ENCODE measurements around the gene AEBP2. TPM values are rescaled to one million over a fixed set of nuclear protein-coding genes. Genes with fewer than 3 reads are reported as not detected.
"Not testable (repeated sequence)": the region's sequence is repeated elsewhere in the genome, so short reads cannot be mapped to it uniquely, and the experiment has no call there.

Gene AEBP2
- total RNA-seq, 2 experiments from 2014 or later: 48.8 to 50.6 TPM

DNA sequence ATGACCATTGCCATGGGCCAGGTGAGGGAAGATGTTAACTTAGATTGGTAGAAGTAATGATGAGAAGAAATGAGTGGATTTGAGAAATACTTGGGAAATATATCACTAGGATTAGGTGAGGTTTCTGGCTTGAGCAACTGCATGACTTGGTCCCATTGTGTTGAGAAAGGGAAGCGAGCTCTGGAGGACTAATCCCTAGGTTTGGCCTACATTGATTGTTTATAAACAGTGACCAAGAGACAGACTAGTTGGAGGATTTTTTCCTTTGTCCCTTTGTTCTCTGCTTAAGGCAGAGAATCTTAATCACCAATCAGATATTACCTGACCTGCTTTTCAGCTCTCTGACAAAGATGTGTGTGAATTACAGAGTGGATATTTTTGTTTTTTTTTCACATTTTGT is 100.5 kb downstream of the AEBP2 start:
- no peak overlapping the region for H3K27ac Mint-ChIP-seq
- no peak overlapping the region for H3K4me3 Mint-ChIP-seq
- ChIA-PET CTCF (no interaction called here), POLR2A (no interaction called here)
- H3K9me3 Mint-ChIP-seq: peaks cover 17% of the 10 kb centered on the region
- H3K27me3 Mint-ChIP-seq: no peaks in the 10 kb centered on the region
- peaks cover 13% of the 10 kb centered on the region for H3K4me1 Mint-ChIP-seq
- H3K36me3 Mint-ChIP-seq (ENCODE audit: low read depth): peaks cover 24% of the 10 kb centered on the region
- no peak for DNase-seq

DNA sequence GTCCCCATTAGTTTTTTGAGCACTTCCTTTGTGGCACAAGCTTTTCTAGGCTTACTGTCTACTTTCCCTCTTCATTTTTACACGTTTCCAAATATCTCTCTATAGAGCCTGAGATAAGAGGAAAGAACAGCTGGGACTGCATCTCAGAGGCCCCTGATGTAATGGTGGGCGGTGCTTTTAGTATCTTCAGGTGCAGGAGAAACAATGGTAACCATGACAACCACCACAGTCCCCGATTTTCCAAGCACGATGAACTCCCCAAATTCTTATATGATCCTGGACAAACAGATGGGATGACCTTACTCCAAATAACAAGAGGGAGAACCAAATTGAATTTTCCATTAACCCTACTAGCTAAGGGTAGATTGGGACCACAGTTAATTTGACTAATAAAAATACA is 103.3 kb downstream of the AEBP2 start:
- Mint-ChIP-seq H3K27me3 (no peaks in the 10 kb centered on the region), H3K9me3 (peaks cover 2% of the 10 kb centered on the region), H3K4me3 (no peak overlapping the region), H3K4me1 (peaks cover 5% of the 10 kb centered on the region), H3K27ac (no peak overlapping the region), H3K36me3 (ENCODE audit: low read depth) (peaks cover 8% of the 10 kb centered on the region)
- CTCF ChIA-PET: interaction anchor here (1.0 kb wide), 1 partner anchor 12 kb away, joined by 3 read pairs; no protein-coding TSS in a partner anchor
- POLR2A ChIA-PET: no interaction called here
- no peak for DNase-seq

DNA sequence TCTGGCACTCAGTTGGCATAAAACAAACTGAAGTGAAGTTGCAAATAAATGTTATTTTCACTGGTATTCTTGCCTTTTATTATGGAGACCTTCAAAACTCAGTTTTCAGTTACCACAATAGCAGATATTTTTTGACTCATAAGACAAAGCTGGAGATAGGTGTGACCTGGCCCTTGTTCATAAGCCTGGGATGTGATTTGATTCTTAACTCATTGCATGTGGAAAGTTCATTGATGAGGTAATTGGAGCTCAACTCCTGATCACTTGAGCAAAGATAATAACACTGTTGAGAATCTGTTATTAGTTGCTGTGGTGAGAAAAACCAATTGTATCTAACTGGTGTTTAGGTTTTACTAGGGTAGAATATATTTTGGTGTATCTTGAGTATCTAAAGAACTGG is 105.1 kb downstream of the AEBP2 start:
- peaks cover 8% of the 10 kb centered on the region for H3K36me3 Mint-ChIP-seq (ENCODE audit: low read depth)
- H3K9me3 Mint-ChIP-seq: peaks cover 2% of the 10 kb centered on the region
- H3K4me3 Mint-ChIP-seq: no peak overlapping the region
- ChIA-PET POLR2A (no interaction called here), CTCF (no interaction called here)
- no peak for DNase-seq
- H3K4me1 Mint-ChIP-seq: peaks cover 5% of the 10 kb centered on the region
- no peak overlapping the region for H3K27ac Mint-ChIP-seq
- H3K27me3 Mint-ChIP-seq: no peaks in the 10 kb centered on the region

DNA sequence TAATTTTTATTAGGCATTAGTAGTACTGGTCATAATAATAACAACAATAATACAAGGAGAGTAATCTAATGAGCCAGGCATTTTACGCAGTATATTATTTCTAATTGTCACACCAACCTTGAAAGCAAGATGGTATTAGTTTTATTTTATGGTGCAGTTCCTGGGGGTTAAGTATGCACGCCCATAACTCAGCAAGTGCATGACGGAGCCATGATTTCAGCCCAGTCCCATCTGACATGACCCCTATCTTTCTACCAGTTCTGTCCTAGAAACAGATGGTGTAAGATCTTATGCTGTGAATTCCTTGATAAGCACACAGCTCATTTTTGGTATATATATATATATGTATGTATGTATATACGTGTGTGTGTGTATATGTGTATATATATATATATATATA is 106.0 kb downstream of the AEBP2 start:
- no peaks in the 10 kb centered on the region for H3K27me3 Mint-ChIP-seq
- POLR2A ChIA-PET: no interaction called here
- peaks cover 8% of the 10 kb centered on the region for H3K36me3 Mint-ChIP-seq (ENCODE audit: low read depth)
- H3K9me3 Mint-ChIP-seq: peaks cover 2% of the 10 kb centered on the region
- no peak overlapping the region for H3K27ac Mint-ChIP-seq
- DNase-seq: no peak
- CTCF ChIA-PET: no interaction called here
- peaks cover 5% of the 10 kb centered on the region for H3K4me1 Mint-ChIP-seq
- no peak overlapping the region for H3K4me3 Mint-ChIP-seq

DNA sequence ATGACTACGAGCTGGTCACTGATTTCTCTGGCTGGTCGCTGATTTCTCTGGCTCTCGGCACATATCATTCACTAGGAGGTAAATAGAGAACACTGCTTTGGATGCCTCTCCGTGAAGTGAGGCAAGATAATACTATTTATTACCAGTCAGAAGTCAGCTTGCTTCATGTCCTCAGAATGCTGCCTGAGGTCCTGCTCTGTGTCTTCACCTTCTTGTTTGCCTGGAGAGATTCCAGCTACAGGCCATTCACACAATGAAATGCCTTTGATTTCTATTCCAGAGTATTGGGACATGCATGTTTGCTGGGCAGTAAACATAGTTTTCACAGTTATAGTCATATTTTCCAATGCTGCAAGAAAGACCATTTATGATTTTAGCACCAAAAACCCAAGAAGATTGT is 106.7 kb downstream of the AEBP2 start:
- H3K27ac Mint-ChIP-seq: no peak overlapping the region
- DNase-seq: no peak
- H3K36me3 Mint-ChIP-seq (ENCODE audit: low read depth): peaks cover 8% of the 10 kb centered on the region
- H3K9me3 Mint-ChIP-seq: peaks cover 2% of the 10 kb centered on the region
- no peak overlapping the region for H3K4me3 Mint-ChIP-seq
- CTCF ChIA-PET: no interaction called here
- H3K4me1 Mint-ChIP-seq: peaks cover 6% of the 10 kb centered on the region
- H3K27me3 Mint-ChIP-seq: no peaks in the 10 kb centered on the region
- POLR2A ChIA-PET: no interaction called here

DNA sequence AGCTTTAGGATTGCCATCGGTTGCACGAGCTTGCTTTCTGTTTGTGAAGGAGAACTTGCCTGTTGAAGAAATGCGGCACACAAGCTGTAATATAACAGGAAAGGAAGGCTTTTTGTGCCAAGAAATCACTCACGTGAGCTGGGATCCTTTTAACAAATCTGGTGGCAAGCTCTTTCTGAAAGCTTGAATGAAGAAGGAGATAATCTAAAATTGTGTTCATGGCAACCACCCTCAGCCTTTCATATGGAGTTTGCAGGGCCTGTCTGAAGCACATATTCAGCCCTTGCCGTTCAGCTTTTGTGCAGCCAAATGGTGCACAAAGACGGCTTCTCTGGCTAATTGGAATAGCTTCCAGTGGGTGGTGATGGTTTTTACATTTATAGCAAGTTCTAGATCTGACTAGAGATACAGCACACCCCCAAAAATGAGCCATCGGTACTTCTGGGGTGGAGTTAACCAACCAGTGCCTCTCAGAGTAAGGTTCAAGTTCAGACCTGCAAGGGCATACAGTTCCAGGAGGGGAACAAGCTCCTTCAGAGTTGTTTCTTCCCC is 107.4 kb downstream of the AEBP2 start:
- CTCF ChIA-PET: no interaction called here
- POLR2A ChIA-PET: no interaction called here
- Mint-ChIP-seq H3K27ac (no peak overlapping the region), H3K4me1 (peaks cover 9% of the 10 kb centered on the region), H3K36me3 (ENCODE audit: low read depth) (peaks cover 8% of the 10 kb centered on the region), H3K27me3 (no peaks in the 10 kb centered on the region), H3K4me3 (no peak overlapping the region), H3K9me3 (peaks cover 2% of the 10 kb centered on the region)
- DNase-seq: no peak

DNA sequence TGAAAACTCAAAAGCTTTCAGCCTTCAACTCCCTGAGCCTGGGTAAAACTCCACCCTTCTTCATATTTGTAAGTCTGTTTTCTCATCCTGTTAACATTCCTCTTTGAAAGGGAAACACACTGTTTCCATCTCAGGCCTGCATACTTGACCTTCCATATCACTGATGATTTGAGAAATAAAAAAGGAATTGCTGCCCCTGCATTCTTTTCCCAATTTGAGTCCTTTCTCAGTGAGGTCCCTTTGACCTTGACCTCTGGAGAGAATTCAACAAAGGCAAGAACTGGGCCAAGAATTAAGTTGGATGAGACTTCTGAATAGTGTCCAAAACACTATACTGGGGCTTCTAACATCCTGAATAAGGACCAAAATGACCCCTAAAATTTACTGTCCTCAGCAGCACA is 108.0 kb downstream of the AEBP2 start:
- Mint-ChIP-seq H3K9me3 (peaks cover 2% of the 10 kb centered on the region), H3K4me1 (peaks cover 15% of the 10 kb centered on the region), H3K36me3 (ENCODE audit: low read depth) (peaks cover 8% of the 10 kb centered on the region), H3K27ac (no peak overlapping the region), H3K4me3 (no peak overlapping the region), H3K27me3 (no peaks in the 10 kb centered on the region)
- DNase-seq: no peak
- POLR2A ChIA-PET: no interaction called here
- CTCF ChIA-PET: no interaction called here

DNA sequence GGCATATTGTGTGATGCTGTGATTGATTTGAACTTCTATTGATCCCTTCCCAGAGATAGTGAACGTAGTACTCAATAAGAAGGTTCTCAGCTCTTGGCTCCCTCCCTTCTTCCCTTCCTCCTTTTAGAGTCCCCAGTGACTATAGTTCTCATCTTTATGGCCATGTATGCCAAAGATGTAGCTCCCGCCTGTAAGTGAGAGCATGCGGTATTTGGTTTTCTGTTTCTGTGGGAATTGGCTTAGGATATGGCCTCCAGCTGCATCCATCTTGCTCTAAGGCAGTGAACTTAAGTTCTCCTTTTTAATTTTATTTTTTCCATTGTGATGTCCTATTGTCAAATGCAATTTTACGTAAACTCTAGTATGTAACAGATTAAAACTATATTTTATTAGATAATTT is 109.5 kb downstream of the AEBP2 start:
- CTCF ChIA-PET: no interaction called here
- H3K9me3 Mint-ChIP-seq: peaks cover 1% of the 10 kb centered on the region
- no peak for DNase-seq
- POLR2A ChIA-PET: interaction anchor here (0.6 kb wide), 1 partner anchor 1132 kb away, joined by 4 read pairs; no protein-coding TSS in a partner anchor
- peaks cover 26% of the 10 kb centered on the region for H3K4me1 Mint-ChIP-seq
- no peak overlapping the region for H3K27ac Mint-ChIP-seq
- H3K27me3 Mint-ChIP-seq: no peaks in the 10 kb centered on the region
- peaks cover 2% of the 10 kb centered on the region for H3K36me3 Mint-ChIP-seq (ENCODE audit: low read depth)
- H3K4me3 Mint-ChIP-seq: no peak overlapping the region

DNA sequence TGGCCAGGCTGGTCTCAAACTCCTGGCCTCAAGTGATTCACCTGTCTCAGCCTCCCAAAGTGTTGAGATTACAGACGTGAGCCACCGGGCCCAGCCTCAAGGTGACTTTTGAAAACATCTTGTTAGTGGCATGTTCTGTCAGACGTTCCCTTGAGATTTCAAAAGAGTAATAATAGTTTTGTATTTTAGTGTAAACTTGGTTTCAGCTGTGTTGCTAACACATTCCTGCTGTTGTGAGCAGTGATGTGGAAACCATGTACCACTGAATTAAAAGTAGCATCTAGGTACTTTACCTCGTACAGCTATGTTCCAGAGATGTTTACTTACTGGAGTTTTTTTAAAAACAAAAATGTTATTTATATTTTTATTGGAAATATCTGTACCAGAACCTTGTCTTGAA is 111.3 kb downstream of the AEBP2 start:
- CTCF ChIA-PET: interaction anchor here (1.1 to 1.7 kb wide), 3 partner anchors 14 to 43 kb away, joined by 3 to 5 read pairs (median 4); no protein-coding TSS in a partner anchor
- H3K4me1 Mint-ChIP-seq: peaks cover 31% of the 10 kb centered on the region
- POLR2A ChIA-PET: no interaction called here
- no peaks in the 10 kb centered on the region for H3K9me3 Mint-ChIP-seq
- no peaks in the 10 kb centered on the region for H3K36me3 Mint-ChIP-seq (ENCODE audit: low read depth)
- no peak overlapping the region for H3K27ac Mint-ChIP-seq
- H3K27me3 Mint-ChIP-seq: no peaks in the 10 kb centered on the region
- H3K4me3 Mint-ChIP-seq: no peak overlapping the region
- DNase-seq: no peak

DNA sequence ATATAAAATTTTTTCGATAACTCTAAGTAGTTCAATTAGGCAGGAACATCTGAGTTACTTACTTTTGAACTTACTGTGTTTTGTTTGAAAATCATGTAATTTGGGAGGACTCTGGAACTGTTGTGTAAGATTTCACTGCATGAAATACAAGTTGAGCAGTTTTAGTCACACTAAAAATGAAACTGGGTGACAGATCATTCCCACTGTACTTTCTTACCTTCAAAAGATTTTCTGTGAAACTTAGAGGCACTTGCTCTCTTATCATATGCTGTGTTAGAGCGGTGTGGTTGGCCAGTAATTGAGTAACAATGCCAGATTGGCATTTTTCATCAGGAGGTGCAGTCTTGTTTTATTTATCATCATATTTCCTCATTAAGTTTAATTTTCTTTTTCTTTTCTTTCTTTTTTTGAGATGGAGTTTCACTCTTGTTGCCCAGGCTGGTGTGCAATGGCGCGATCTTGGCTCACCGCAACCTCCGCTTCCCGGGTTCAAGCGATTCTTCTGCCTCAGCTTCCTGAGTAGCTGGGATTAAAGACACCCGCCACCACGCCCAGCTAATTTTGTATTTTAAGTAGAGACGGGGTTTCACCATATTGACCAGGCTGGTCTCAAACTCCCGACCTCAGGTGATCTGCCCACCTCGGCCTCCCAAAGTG is 113.3 kb downstream of the AEBP2 start:
- ChIA-PET POLR2A (interaction anchor here (1.0 to 2.7 kb wide), 3 partner anchors 11 to 113 kb away, joined by 3 to 13 read pairs (median 4); partner anchors contain the start of gene AEBP2), CTCF (interaction anchor here (0.6 to 1.7 kb wide), 3 partner anchors 19 to 264 kb away, joined by 3 to 5 read pairs (median 3); no protein-coding TSS in a partner anchor)
- not testable (repeated sequence) for H3K9me3 Mint-ChIP-seq; H3K27me3 Mint-ChIP-seq; H3K36me3 Mint-ChIP-seq (ENCODE audit: low read depth)
- H3K4me3 Mint-ChIP-seq: peak overlapping the region; percentile 69
- peaks cover 31% of the 10 kb centered on the region for H3K4me1 Mint-ChIP-seq
- DNase-seq: peak; percentile 63
- peak overlapping the region; percentile 92 for H3K27ac Mint-ChIP-seq

DNA sequence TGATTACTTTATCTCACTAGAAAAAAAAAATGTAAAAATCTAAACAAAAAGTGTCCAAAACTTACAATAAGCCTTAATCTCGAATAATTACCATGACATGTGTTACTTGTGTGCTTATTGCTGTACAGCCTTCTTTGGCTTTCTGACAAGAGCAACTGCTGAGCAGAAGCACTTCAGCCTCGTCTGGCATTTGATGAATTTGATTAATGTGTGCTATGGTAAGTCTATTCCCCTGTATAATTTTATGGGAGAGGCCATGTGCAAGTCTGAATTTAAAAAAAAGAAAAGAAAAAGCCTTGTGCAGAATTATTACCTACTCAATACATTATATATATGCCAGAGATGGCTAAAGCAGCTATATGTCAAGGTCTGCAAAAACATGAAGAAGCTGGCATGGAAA is 113.9 kb downstream of the AEBP2 start:
- ChIA-PET POLR2A (interaction anchor here (1.4 to 2.7 kb wide), 2 partner anchors 114 to 119 kb away, joined by 3 to 13 read pairs; partner anchors contain the start of gene AEBP2), CTCF (no interaction called here)
- Mint-ChIP-seq H3K27ac (peak overlapping the region; percentile 92), H3K4me3 (peak overlapping the region; percentile 69), H3K9me3 (no peaks in the 10 kb centered on the region), H3K36me3 (ENCODE audit: low read depth) (no peaks in the 10 kb centered on the region), H3K4me1 (peaks cover 31% of the 10 kb centered on the region), H3K27me3 (no peaks in the 10 kb centered on the region)
- DNase-seq: no peak

DNA sequence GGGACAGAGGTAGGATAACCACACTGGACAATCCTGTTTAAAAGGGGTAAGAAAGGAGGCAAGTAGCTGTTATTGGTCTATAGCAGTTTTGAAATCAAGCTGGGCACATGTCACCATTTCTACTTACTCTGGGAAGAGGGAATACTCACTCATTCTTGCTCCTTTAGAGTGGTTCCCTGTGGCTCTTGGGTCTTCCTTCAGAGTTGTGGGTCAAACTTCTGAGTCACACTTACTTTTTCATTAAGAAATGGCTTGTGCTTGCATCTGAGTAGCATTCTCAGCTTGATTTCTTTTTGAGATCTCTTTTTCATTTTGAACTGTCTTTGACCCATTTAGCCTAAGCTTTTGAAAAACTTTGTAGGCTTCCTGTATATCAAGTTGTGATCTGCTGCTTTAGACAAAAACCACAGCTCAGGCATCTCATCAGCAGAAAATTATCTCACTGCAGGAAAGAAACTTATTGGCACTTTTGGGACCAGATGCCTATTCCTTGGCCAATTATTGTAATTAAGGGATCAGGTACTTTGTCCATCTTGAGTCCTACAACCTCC is 122.2 kb downstream of the AEBP2 start:
- no peak for DNase-seq

More for the DNA sequence above, 122.2 kb downstream of the AEBP2 start:
- H3K27me3 Mint-ChIP-seq: no peaks in the 10 kb centered on the region
- POLR2A ChIA-PET: interaction anchor here (1.4 kb wide), 1 partner anchor 121 kb away, joined by 4 read pairs; no protein-coding TSS in a partner anchor
- CTCF ChIA-PET: interaction anchor here (0.6 to 1.0 kb wide), 2 partner anchors 12 to 16 kb away, joined by 6 read pairs; no protein-coding TSS in a partner anchor
- peaks cover 5% of the 10 kb centered on the region for H3K9me3 Mint-ChIP-seq
- peaks cover 18% of the 10 kb centered on the region for H3K36me3 Mint-ChIP-seq (ENCODE audit: low read depth)
- no peak overlapping the region for H3K4me3 Mint-ChIP-seq
- peaks cover 20% of the 10 kb centered on the region for H3K4me1 Mint-ChIP-seq
- peak overlapping the region; percentile 0 for H3K27ac Mint-ChIP-seq

Data from activated CD4-positive, alpha-beta memory T cell treated with anti-CD3 and anti-CD28 coated beads, Interleukin-2, amount 10 ng/mL, durations not matched to agents 7 days and 5 days (primary cell).